AG09309 (cell line): ENCODE measurements around the gene TRIM46.
"Not testable (repeated sequence)": the region's sequence is repeated elsewhere in the genome, so short reads cannot be mapped to it uniquely, and the experiment has no call there.

Source experiments
- DNase-seq: peaks from one replicate; pipeline ENCODE4 v3.0.0-alpha.2; 2010; ENCODE audit warnings: low read depth
- H3K4me3 ChIP-seq: 2 replicates; pipeline ENCODE4 v1.5.1; 2011; ENCODE audit warnings: mild to moderate bottlenecking, low read depth, low read length, moderate library complexity; ENCODE audit not compliant: control insufficient read depth
- TF ChIP-seq, protein P1 (sequence below): IDR thresholded peaks from 2 replicates; pipeline ENCODE4 v1.5.1; 2011; ENCODE audit warnings: mild to moderate bottlenecking, low read depth, low read length, inconsistent platforms; ENCODE audit not compliant: insufficient read depth, control insufficient read depth; ENCODE audit errors: missing control alignments

The TRIM46 gene

DNA sequence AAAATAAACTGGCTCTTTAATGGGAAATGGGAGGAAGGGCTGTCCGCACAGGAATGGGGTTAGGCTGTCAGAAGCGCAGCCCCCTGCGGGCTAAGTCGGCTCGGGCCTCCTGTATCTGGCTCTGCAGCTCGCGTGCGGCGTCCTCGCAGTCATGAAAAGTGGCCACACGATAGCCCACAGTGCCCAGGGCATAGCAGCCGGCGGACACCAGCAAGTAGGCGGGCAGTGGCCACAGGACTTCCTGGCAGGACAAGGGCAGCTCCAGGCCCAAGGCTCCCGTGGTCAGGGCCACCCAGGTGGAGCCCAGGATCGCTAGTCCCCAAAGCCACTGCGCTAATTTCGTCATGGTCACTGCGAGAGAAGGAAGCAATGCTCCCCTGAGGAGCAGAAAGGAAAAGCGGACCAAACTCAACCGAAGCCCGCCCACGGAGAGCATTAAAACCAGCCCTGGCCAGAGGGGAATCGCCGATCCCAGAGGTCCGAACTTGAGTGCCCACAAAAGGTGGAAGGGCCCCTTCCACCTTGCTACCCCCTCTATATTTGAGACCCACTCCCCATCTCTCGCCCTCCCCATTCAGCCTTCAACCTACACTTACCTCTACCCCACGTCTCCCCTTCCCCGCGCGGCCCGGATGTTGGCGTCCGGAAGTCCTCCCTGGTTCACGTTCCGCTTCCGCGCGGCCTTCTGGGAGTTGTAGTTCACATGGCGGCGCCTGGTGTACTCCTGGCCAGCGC, 33.6 kb upstream of the TRIM46 start, which contains the start of gene DPM3:
Gene DPM3, minus strand, starts transcription at position 637 of the 735 bp plus-strand sequence. Its CDS starts 291 bp downstream, at position 346.
- no peak for DNase-seq
- TF ChIP-seq, protein P1, sequence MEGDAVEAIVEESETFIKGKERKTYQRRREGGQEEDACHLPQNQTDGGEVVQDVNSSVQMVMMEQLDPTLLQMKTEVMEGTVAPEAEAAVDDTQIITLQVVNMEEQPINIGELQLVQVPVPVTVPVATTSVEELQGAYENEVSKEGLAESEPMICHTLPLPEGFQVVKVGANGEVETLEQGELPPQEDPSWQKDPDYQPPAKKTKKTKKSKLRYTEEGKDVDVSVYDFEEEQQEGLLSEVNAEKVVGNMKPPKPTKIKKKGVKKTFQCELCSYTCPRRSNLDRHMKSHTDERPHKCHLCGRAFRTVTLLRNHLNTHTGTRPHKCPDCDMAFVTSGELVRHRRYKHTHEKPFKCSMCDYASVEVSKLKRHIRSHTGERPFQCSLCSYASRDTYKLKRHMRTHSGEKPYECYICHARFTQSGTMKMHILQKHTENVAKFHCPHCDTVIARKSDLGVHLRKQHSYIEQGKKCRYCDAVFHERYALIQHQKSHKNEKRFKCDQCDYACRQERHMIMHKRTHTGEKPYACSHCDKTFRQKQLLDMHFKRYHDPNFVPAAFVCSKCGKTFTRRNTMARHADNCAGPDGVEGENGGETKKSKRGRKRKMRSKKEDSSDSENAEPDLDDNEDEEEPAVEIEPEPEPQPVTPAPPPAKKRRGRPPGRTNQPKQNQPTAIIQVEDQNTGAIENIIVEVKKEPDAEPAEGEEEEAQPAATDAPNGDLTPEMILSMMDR = no peak
- peak within 1 kb of the TSS; percentile 83 for H3K4me3 ChIP-seq

DNA sequence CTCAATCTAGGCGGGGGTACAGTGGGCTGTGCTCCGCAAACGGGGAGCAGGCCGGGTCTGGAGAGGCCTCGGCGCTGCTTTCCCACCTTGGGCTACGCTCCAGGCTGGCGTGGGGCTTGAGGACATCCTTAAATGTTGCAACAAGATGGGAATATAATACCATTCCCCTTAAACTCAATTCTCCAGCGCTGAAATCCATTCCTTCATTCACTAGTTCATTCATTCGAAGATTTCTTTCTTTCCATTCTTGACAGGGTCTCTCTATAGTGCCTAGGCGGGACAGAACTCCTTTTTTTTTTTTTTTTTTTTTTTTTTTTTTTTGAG, 33.1 kb upstream of the TRIM46 start:
- no peak for DNase-seq
- TF ChIP-seq, protein P1 = no peak
- peak overlapping the region; percentile 83 for H3K4me3 ChIP-seq

DNA sequence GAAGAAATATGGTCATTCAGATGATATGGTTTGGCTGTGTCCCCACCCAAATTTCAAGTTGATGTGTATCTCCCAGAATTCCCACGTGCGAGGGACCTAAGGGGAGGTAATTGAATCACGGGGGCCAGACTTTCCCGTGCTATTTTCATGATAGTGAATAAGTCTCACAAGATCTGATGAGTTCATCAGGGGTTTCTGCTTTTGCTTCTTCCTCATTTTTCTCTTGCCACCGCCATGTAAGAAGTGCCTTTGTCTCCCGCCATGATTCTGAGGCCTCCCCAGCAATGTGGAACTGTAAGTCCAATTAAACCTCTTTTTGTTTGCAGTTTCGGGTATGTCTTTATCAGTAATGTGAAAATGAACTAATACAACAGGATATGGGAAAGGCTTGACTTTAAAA, 31.9 kb upstream of the TRIM46 start:
- DNase-seq = no peak
- no peak overlapping the region for H3K4me3 ChIP-seq
- TF ChIP-seq, protein P1 = no peak

DNA sequence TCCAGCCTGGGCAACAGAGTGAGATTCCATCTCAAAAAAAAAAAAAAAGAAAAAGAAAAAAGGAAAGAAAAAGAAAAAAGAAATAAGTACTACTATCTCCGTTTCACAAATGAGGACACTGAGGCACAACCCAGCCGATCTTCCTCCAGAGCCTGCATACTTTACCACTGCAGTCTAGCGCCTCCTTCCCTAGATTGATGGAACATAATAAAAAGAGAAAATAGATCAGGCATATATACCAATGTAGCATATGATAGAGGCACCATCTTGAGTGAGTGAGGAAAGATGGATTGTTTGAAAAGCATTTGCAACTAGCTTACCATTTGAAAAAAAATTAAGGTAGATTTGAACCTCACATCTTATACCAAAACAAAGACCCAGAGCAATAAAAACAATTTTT, 28.2 kb upstream of the TRIM46 start:
- TF ChIP-seq, protein P1 = no peak
- DNase-seq = no peak
- H3K4me3 ChIP-seq = no peak overlapping the region

DNA sequence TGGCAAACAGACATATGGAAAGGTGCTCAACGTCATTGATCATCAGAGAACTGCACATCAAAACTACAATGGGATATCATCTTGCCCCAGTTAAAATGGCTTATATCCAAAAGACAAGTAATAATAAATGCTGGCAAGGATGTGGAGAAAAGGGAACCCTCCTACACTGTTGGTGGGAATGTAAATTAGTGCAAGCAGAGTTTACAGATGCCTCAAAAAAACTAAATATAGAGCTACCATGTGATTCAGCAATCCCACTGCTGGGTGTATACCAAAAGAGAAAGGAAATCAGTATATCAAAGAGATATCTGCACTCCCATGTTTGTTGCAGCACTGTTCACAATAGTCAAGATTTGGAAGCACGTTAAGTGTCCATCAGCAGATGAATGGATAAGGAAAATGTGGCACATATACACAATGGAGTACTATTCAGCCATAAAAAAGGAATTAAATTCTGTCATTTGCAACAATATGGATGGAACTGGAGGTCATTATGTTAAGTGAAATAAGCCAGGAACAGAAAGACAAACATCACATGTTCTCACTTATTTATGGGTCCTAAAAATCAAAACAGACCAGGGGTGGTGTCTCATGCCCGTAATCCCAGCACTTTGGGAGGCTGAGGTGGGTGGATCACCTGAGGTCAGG, 17.5 kb upstream of the TRIM46 start:
- H3K4me3 ChIP-seq, DNase-seq: not testable (repeated sequence)

DNA sequence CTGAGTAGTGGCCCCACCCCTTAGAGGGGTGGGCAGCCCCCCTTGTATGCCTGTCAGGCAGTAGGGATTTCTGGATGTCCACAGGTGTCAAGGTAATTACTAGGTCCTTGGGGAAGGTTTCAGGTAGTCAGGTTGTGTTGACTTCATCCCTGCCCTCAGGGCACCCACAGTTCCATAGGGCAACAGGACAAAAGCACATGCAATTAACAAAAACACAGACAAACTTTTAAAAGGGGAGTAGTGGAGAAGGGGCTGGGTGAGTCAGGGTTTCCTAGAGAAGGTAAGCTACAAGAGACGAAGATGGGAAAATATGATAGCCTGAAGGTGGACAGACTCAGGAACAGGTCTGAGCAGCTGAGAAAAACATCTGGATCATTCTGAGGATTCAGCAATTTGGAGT, 14.7 kb upstream of the TRIM46 start:
- TF ChIP-seq, protein P1 = no peak
- DNase-seq = no peak
- no peak overlapping the region for H3K4me3 ChIP-seq

DNA sequence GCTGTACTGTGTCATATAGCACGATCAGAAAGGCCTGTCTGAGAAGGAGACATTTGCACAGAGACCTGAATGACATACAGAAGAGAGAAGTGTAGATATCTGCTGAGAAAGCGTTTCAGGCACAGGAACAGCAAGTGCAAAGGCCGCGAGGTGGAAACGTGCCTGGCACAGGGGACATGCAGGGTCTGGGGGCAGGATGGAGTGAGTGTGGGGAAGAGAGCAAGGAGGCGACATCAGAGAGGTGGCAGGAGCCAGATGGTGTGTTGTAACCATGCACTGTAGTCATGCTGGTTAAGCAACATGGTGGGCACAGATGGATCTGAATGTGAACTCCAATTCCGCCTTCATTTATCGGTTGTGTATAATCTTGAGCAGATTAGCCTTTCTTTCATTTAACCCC, 13.5 kb upstream of the TRIM46 start:
- TF ChIP-seq, protein P1 = no peak
- DNase-seq = no peak
- H3K4me3 ChIP-seq = no peak overlapping the region

DNA sequence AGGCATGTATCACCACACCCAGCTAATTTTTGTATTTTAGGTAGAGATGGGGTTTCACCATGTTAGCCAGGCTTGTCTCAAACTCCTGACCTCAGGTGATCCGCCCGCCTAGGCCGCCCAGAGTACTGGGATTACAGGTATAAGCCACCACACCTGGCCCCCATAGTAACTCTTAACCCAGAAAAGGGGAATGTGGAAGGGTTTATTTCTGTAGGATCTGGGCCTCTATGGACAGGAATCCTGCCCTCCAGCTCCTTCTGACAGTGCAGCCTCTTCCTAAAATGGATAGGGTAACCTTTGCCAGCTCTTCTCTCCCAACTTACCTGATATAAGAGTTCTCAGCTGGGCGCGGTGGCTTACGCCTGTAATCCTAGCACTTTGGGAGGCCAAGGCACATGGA, 11.0 kb upstream of the TRIM46 start:
- not testable (repeated sequence) for DNase-seq, H3K4me3 ChIP-seq

DNA sequence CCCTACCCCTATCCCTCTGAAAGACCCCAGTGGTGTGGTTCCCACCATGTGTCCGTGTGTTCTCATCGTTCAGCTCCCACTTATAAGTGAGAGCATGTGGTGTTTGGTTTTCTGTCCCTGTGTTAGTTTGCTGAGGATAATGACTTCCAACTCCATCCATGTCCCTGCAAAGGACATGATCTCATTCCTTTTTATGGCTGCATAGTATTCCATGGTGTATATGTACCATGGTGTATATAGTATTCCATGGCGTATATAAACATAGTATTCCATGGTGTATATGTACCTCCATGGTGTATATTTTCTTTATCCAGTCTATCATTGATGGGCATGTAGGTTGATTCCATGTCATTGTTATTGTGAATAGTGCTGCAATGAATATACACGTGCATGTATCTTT, 9.9 kb upstream of the TRIM46 start:
- H3K4me3 ChIP-seq, DNase-seq: not testable (repeated sequence)

DNA sequence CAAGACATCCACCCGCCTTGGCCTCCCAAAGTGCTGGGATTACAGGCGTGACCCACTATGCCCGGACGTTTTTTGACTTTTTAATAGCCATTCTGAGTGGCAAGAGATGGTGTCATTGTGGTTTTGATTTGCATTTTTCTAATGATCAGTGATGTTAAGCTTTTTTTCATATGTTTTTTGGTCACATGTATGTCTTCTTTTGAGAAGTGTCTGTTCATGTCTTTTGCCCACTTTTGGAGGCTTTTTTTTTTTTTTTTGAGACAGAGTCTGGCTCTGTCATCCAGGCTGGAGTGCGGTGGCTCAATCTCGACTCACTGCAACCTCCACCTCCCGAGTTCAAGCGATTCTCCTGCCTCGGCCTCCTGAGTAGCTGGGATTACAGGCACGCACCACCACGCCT, 9.0 kb upstream of the TRIM46 start:
- H3K4me3 ChIP-seq, DNase-seq: not testable (repeated sequence)
